CD8-positive, alpha-beta memory T cell (primary cell): ENCODE data around the gene COL9A2. TPM values are rescaled to one million over a fixed set of nuclear protein-coding genes. Genes with fewer than 3 reads are reported as not detected.

Experiments used
- CTCF ChIA-PET: fragments of 350-600 bp; sonication (Branson Sonifier 250); formaldehyde crosslinking; loops from one replicate; lab custom pipeline; 2021; ENCODE audit warnings: antibody characterized with exemption; lab: Charles Lee
- POLR2A ChIA-PET: fragments of 350-600 bp; sonication (Branson Sonifier 250); formaldehyde crosslinking; loops from one replicate; lab custom pipeline; 2021; ENCODE audit warnings: antibody characterized with exemption; lab: Charles Lee
- DNase-seq, 5 donors: peaks; one replicate each; pipeline versions ENCODE4 v3.0.0 to v3.0.0-alpha.2; 2020 to 2022; ENCODE audit warnings: mixed read lengths in 1 of 5
- H3K27ac ChIP-seq: one replicate; pipeline ENCODE4 v1.7.0; 2013; ENCODE audit warnings: low read depth, mild to moderate bottlenecking, low read length, moderate library complexity
- H3K27me3 ChIP-seq: 2 replicates; pipeline ENCODE4 v1.7.0; 2013; ENCODE audit warnings: low read length, mild to moderate bottlenecking; ENCODE audit not compliant: insufficient read depth, poor library complexity, severe bottlenecking
- H3K36me3 ChIP-seq: 2 replicates; pipeline ENCODE4 v1.7.0; 2013; ENCODE audit warnings: mild to moderate bottlenecking, low read length, moderate library complexity; ENCODE audit not compliant: insufficient read depth
- H3K4me1 ChIP-seq: 2 replicates; pipeline ENCODE4 v1.7.0; 2013; ENCODE audit warnings: mild to moderate bottlenecking, low read length, moderate library complexity; ENCODE audit not compliant: insufficient read depth
- H3K4me3 ChIP-seq: 2 replicates; pipeline ENCODE4 v1.7.0; 2013; ENCODE audit warnings: mild to moderate bottlenecking, low read length
- H3K9me3 ChIP-seq: 2 replicates; pipeline ENCODE4 v1.7.0; 2013; ENCODE audit warnings: mild to moderate bottlenecking, low read length
- H3K27ac Mint-ChIP-seq, 8 donors: one replicate each; pipeline ENCODE4 v1.8.0; 2020 to 2021; ENCODE audit warnings: mixed read lengths in 8 of 8, mild to moderate bottlenecking in 6 of 8, inconsistent platforms in 3 of 8, moderate library complexity in 3 of 8
- H3K27me3 Mint-ChIP-seq, 2 donors: one replicate each; pipeline ENCODE4 v1.8.0; 2020 to 2021; ENCODE audit warnings: mixed read lengths in 2 of 2, mild to moderate bottlenecking in 1 of 2, moderate library complexity in 1 of 2
- H3K36me3 Mint-ChIP-seq, 3 donors: one replicate each; pipeline ENCODE4 v1.8.0; 2020 to 2021; ENCODE audit warnings: mixed read lengths in 3 of 3, inconsistent platforms in 1 of 3, mild to moderate bottlenecking in 1 of 3
- H3K4me1 Mint-ChIP-seq, 3 donors: one replicate each; pipeline ENCODE4 v1.8.0; 2020 to 2021; ENCODE audit warnings: mixed read lengths in 3 of 3, inconsistent platforms in 1 of 3, mild to moderate bottlenecking in 1 of 3
- H3K4me3 Mint-ChIP-seq, 7 donors: one replicate each; pipeline ENCODE4 v1.8.0; 2020 to 2021; ENCODE audit warnings: mixed read lengths in 7 of 7, mild to moderate bottlenecking in 6 of 7, moderate library complexity in 4 of 7, inconsistent platforms in 2 of 7
- H3K9me3 Mint-ChIP-seq, 5 donors: one replicate each; pipeline ENCODE4 v1.8.0; 2020 to 2022; ENCODE audit warnings: mixed read lengths in 5 of 5, mild to moderate bottlenecking in 3 of 5, moderate library complexity in 2 of 5, inconsistent platforms in 1 of 5
- polyA plus RNA-seq: library from polyadenylated mRNA; unstranded; fragments of 300-500 nt; fragmentation: Illumina TruSeq; gene quantifications from one replicate; pipeline ENCODE4 v1.2.3, GENCODE V29; 2021
- total RNA-seq, 2 experiments: library from RNA; stranded (reverse); gene quantifications; one replicate each; pipeline ENCODE4 v1.2.3, GENCODE V29; 2021

COL9A2 gene
- total and polyA plus RNA-seq, 3 experiments from 2014 or later, result 0.68 to 5.5 (median 4.4) TPM

DNA sequence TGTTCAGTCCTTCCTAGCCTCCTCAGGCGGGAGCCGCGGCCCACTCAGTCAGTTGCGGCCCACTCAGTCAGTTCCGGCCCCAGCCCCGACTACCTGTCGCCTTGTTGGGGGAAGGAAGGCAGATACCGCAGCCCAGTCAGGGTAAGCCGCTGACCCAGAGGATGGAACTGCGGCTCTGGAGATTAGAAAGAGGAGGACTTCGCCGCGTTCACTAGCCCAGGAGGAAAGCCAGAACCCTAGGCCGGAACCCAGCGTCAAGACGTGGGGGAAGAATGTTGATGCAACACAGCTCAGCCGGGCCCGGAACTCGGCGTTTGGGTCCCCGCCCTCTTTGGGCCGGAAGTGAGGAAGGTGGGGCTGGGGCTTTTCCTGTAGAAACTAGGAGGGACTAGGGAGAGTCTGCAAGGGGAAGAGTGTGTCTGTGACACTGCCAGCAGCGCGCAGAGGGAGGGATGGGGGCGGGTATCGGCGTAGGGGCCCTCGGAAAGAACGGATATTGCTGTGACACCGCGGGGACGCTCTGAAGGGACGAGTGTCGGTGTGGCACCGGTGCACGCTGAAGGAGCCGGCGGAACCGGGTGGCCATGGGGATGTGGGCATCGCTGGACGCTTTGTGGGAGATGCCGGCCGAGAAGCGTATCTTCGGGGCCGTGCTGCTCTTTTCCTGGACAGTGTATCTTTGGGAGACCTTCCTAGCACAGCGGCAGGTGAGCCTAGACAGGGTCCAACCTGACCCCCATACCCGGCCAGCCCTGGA is 59.2 kb downstream of the COL9A2 start, which contains the start of gene ZMPSTE24:
TSS of gene ZMPSTE24 (plus strand) at position 549 of the 757 bp plus-strand sequence. CDS start at position 585, 36 bp downstream.
- peaks cover 0 to 3% of the 10 kb centered on the region in 2 donors for H3K27me3 Mint-ChIP-seq
- ChIA-PET POLR2A (interaction anchor here (0.6 to 1.3 kb wide), 3 partner anchors 16 to 250 kb away, joined by 3 to 12 read pairs (median 4); partner anchors contain the start of gene CAP1), CTCF (interaction anchor here (0.9 to 3.3 kb wide), 5 partner anchors 10 to 81 kb away, joined by 3 to 11 read pairs (median 3); partner anchors contain the start of gene TMCO2)
- no peaks in the 10 kb centered on the region for H3K9me3 ChIP-seq
- DNase-seq, result peak; percentile 91 to 98 (median 95)
- no peaks in the 10 kb centered on the region for H3K27me3 ChIP-seq
- H3K4me3 ChIP-seq, result peak within 1 kb of the TSS; percentile 100
- peak within 1 kb of the TSS; percentile 99 for H3K27ac ChIP-seq
- H3K4me1 ChIP-seq, result peaks cover 25% of the 10 kb centered on the region
- peak within 1 kb of the TSS; percentile 96 to 100 (median 98) for H3K4me3 Mint-ChIP-seq
- H3K27ac Mint-ChIP-seq, result peak within 1 kb of the TSS; percentile 99 to 100 (median 100)
- peaks cover 24% of the 10 kb centered on the region for H3K36me3 ChIP-seq
- peaks cover 0 to 41% (median 20%) of the 10 kb centered on the region in 3 donors for H3K36me3 Mint-ChIP-seq
- peaks cover 46 to 67% (median 64%) of the 10 kb centered on the region in 3 donors for H3K4me1 Mint-ChIP-seq
- H3K9me3 Mint-ChIP-seq, result no peaks in the 10 kb centered on the region

DNA sequence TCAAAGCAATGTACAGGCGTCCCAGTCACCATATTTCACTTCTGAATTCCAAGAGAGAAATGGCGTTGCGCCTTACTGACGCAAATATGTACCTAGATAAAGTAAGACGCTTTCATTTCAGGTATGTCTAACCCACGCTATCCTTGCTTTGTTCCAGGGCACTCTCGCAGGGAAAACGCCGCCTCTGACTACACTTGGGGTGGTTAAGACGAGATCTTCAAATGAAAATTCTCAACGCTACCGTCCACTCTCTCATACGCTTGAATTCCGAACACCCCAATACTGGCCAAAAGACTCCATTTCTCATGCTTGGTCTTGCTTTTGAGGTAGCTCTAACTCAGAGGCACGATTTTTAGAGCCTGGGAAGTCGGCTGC is 59.8 kb downstream of the COL9A2 start:
- peak overlapping the region; percentile 96 to 100 (median 98) for H3K4me3 Mint-ChIP-seq
- H3K36me3 Mint-ChIP-seq, result peaks cover 0 to 37% (median 17%) of the 10 kb centered on the region in 3 donors
- H3K4me3 ChIP-seq, result peak overlapping the region; percentile 76
- peak in 1 of 5 donors; percentile 1 for DNase-seq
- peaks cover 25% of the 10 kb centered on the region for H3K4me1 ChIP-seq
- peaks cover 21% of the 10 kb centered on the region for H3K36me3 ChIP-seq
- POLR2A ChIA-PET, result interaction anchor here (0.6 to 1.3 kb wide), 3 partner anchors 16 to 250 kb away, joined by 3 to 12 read pairs (median 4); partner anchors contain the start of gene CAP1
- CTCF ChIA-PET, result interaction anchor here (0.9 to 3.3 kb wide), 5 partner anchors 9 to 81 kb away, joined by 3 to 11 read pairs (median 3); partner anchors contain the start of gene TMCO2
- no peaks in the 10 kb centered on the region for H3K27me3 ChIP-seq
- peak overlapping the region; percentile 99 for H3K27ac ChIP-seq
- peaks cover 0 to 3% of the 10 kb centered on the region in 2 donors for H3K27me3 Mint-ChIP-seq
- no peaks in the 10 kb centered on the region for H3K9me3 ChIP-seq
- H3K4me1 Mint-ChIP-seq, result peaks cover 43 to 66% (median 58%) of the 10 kb centered on the region in 3 donors
- H3K9me3 Mint-ChIP-seq, result no peaks in the 10 kb centered on the region
- peak overlapping the region; percentile 99 to 100 (median 100) for H3K27ac Mint-ChIP-seq

DNA sequence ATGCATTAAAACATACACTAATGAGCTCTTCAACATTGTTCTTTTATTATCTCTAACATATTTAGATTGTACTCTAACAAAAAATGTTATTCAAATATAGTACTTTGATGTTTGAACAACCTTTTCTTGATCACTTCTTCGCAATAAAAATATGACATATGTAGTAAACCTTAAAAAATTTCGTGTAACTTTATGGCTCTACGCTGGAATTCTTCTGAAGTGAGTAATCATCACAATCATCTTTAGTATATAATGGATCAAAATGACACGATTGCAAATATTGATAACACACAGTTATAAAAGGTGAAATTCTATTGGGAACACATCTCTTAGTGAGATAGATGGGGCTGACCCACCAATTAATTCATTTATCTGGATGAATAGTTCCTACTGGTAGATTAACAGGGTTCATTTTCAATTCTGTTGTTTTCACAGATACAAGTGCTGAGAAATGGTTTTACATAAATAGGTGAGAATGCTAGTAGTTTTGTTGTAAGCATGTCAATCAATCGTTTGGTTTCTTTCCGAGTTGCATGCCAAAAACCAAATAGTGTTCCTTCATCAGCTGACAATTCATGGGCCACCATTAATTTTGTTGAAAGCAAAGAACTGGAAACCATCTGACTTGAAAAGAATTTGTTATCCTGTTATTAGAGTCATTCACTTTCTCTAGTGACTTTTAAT is 60.5 kb downstream of the COL9A2 start:
- ChIA-PET CTCF (interaction anchor here (1.0 to 3.3 kb wide), 5 partner anchors 9 to 82 kb away, joined by 3 to 11 read pairs (median 3); partner anchors contain the start of gene TMCO2), POLR2A (no interaction called here)
- Histone ChIP-seq H3K36me3 (peaks cover 14% of the 10 kb centered on the region), H3K9me3 (no peaks in the 10 kb centered on the region), H3K27me3 (no peaks in the 10 kb centered on the region), H3K4me1 (peaks cover 25% of the 10 kb centered on the region), H3K4me3 (peak overlapping the region; percentile 76), H3K27ac (peak overlapping the region; percentile 99)
- no peaks in the 10 kb centered on the region for H3K9me3 Mint-ChIP-seq
- peaks cover 0 to 31% (median 12%) of the 10 kb centered on the region in 3 donors for H3K36me3 Mint-ChIP-seq
- peaks cover 44 to 65% (median 57%) of the 10 kb centered on the region in 3 donors for H3K4me1 Mint-ChIP-seq
- no peak for DNase-seq
- H3K27ac Mint-ChIP-seq, result peak overlapping the region; percentile 99 to 100 (median 100)
- peaks cover 0 to 3% of the 10 kb centered on the region in 2 donors for H3K27me3 Mint-ChIP-seq
- peak overlapping the region; percentile 96 to 100 (median 98) for H3K4me3 Mint-ChIP-seq

DNA sequence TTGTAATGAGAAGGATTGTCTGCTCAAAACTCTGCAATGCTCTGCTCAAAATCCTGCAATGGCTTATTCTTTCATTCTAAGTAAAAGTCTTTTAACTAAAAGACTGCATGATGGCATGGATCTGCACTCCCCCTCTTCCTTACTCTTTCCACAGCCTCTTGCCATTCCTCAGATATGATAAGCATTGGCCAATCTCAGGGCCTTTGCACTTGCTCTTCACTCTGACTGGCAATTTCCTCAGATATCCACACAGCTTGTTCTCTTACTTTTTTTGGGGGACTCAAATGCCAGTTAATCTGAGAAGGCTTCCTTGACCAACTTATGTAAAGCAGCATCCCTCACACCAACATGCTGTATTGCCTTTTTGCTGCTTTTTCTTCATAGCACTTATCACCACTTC is 61.9 kb downstream of the COL9A2 start:
- H3K9me3 ChIP-seq, result no peaks in the 10 kb centered on the region
- no peaks in the 10 kb centered on the region for H3K27me3 ChIP-seq
- no peak overlapping the region for H3K4me3 ChIP-seq
- peaks cover 43 to 64% (median 50%) of the 10 kb centered on the region in 3 donors for H3K4me1 Mint-ChIP-seq
- H3K27me3 Mint-ChIP-seq, result peaks cover 0 to 3% of the 10 kb centered on the region in 2 donors
- no peaks in the 10 kb centered on the region for H3K9me3 Mint-ChIP-seq
- H3K27ac Mint-ChIP-seq, result peak overlapping the region in 1 of 8 donors; percentile 100
- peaks cover 22% of the 10 kb centered on the region for H3K4me1 ChIP-seq
- no peak overlapping the region for H3K27ac ChIP-seq
- peaks cover under 1% of the 10 kb centered on the region for H3K36me3 ChIP-seq
- no peak for DNase-seq
- H3K36me3 Mint-ChIP-seq, result peaks cover 0 to 18% (median 6%) of the 10 kb centered on the region in 3 donors
- ChIA-PET POLR2A (no interaction called here), CTCF (interaction anchor here (1.5 to 3.3 kb wide), 2 partner anchors 14 to 60 kb away, joined by 3 to 11 read pairs; no protein-coding TSS in a partner anchor)
- no peak overlapping the region for H3K4me3 Mint-ChIP-seq

DNA sequence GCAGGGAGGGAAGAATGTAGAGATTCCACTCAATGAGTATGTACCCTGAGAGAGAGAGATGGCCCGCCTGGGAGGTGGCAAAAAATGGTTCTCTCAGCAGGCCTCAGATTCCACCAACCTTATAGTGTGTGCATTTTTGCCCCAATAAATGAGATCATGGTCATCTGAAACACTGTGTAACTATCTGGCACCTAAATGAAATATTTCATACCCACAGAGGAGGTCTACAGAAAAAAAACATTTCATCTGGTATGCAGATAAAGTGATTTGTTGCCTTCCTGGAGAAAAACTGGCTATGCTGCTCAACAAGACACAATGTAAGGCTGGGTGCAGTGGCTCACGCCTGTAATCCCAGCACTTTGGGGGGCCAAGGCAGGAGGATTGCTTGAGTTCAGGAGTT is 64.5 kb downstream of the COL9A2 start:
- H3K36me3 Mint-ChIP-seq, result peaks cover 0 to 6% (median 5%) of the 10 kb centered on the region in 3 donors
- Histone ChIP-seq H3K27ac (no peak overlapping the region), H3K36me3 (no peaks in the 10 kb centered on the region), H3K4me1 (peaks cover 15% of the 10 kb centered on the region), H3K9me3 (no peaks in the 10 kb centered on the region), H3K4me3 (no peak overlapping the region), H3K27me3 (no peaks in the 10 kb centered on the region)
- CTCF ChIA-PET, result no interaction called here
- peaks cover 28 to 49% (median 36%) of the 10 kb centered on the region in 3 donors for H3K4me1 Mint-ChIP-seq
- POLR2A ChIA-PET, result no interaction called here
- H3K9me3 Mint-ChIP-seq, result no peaks in the 10 kb centered on the region
- no peak overlapping the region for H3K4me3 Mint-ChIP-seq
- H3K27me3 Mint-ChIP-seq, result peaks cover 0 to under 1% of the 10 kb centered on the region in 2 donors
- H3K27ac Mint-ChIP-seq, result peak overlapping the region in 1 of 8 donors; percentile 33
- no peak for DNase-seq

DNA sequence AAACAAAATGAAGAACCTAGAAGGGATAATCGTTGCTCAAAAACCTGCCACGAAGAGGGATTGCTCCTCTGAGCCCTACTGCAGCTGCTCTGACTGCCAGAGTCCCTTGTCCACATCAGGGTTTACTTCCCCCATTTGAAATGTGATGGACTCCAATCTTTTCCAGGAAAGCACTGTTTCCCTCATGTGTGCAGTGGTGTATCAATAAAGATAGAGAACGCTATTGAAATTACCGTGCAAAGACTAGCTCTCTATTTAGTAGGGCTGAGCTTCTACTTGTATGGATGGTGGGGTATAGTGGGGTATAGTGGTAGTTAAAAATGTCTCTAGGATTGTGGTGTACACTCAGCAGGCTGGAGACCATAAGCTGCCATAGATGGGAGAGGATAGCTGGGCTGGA is 65.6 kb downstream of the COL9A2 start:
- Histone ChIP-seq H3K36me3 (no peaks in the 10 kb centered on the region), H3K9me3 (no peaks in the 10 kb centered on the region), H3K4me1 (peaks cover 8% of the 10 kb centered on the region), H3K4me3 (no peak overlapping the region), H3K27me3 (no peaks in the 10 kb centered on the region), H3K27ac (no peak overlapping the region)
- Mint-ChIP-seq H3K36me3 (peaks cover 0 to 6% (median 0%) of the 10 kb centered on the region in 3 donors), H3K9me3 (no peaks in the 10 kb centered on the region), H3K27ac (peak overlapping the region in 4 of 8 donors; percentile 38 to 64 (median 47)), H3K27me3 (no peaks in the 10 kb centered on the region), H3K4me3 (peak overlapping the region in 2 of 7 donors; percentile 27 to 35), H3K4me1 (peaks cover 20 to 39% (median 25%) of the 10 kb centered on the region in 3 donors)
- DNase-seq, result no peak
- CTCF ChIA-PET, result interaction anchor here (1.9 kb wide), 1 partner anchor 64 kb away, joined by 6 read pairs; no protein-coding TSS in a partner anchor
- POLR2A ChIA-PET, result no interaction called here
